Tibial nerve (tissue), 4 donors: ENCODE data around the gene TMCC1. TPM values are rescaled to one million over a fixed set of nuclear protein-coding genes. Genes with fewer than 3 reads are reported as not detected.

Source experiments
- DNase-seq, 2 donors: peaks; one replicate each; pipeline ENCODE4 v3.0.0-alpha.2; 2019; ENCODE audit warnings: low spot score in 2 of 2
- H3K27ac ChIP-seq, 4 donors: fragments of 200-600 bp; sonication (generic) in 3 of 4; one replicate each; pipeline ENCODE4 v1.5.1; 2017 to 2019; ENCODE audit warnings: mild to moderate bottlenecking in 1 of 4
- H3K27me3 ChIP-seq, 2 donors: fragments of 200-600 bp; sonication (generic) in 1 of 2; one replicate each; pipeline versions ENCODE4 v1.5.1 to v1.6.0; 2017 to 2019
- H3K36me3 ChIP-seq, 3 donors: fragments of 200-600 bp; sonication (generic); one replicate each; pipeline ENCODE4 v1.5.1; 2018 to 2019
- H3K4me1 ChIP-seq, 4 donors: fragments of 200-600 bp; sonication (generic) in 3 of 4; one replicate each; pipeline ENCODE4 v1.5.1; 2017 to 2019
- H3K4me3 ChIP-seq, 4 donors: fragments of 200-600 bp; sonication (generic) in 3 of 4; one replicate each; pipeline ENCODE4 v1.5.1; 2017 to 2019; ENCODE audit warnings: mild to moderate bottlenecking in 1 of 4, moderate library complexity in 1 of 4
- H3K9me3 ChIP-seq, 4 donors: fragments of 200-600 bp; sonication (generic) in 3 of 4; one replicate each; pipeline ENCODE4 v1.5.1; 2017 to 2019
- CTCF ChIP-seq, 5 experiments: fragments of 200-600 bp in 3 of 5; fragments of 450-650 bp in 2 of 5; sonication (generic) in 3 of 5; IDR thresholded peaks; one replicate each; pipeline ENCODE4 v1.5.1; 2016 to 2019; ENCODE audit warnings: antibody characterized with exemption in 5 of 5, mild to moderate bottlenecking in 3 of 5, moderate library complexity in 2 of 5
- EP300 ChIP-seq, 2 donors: sonication (generic); formaldehyde crosslinking; IDR thresholded peaks; one replicate each; pipeline ENCODE4 v1.6.1; 2017; ENCODE audit warnings: antibody characterized with exemption in 2 of 2, mild to moderate bottlenecking in 1 of 2
- POLR2A ChIP-seq, 2 donors: fragments of 450-650 bp; IDR thresholded peaks; one replicate each; pipeline ENCODE4 v1.6.1; 2017; ENCODE audit warnings: antibody characterized with exemption in 2 of 2, mild to moderate bottlenecking in 2 of 2, moderate library complexity in 2 of 2
- WGBS, 2 donors: methylation state at CpG; one replicate each; pipeline ENCODE4 v1.1.5; 2018; 5-methylcytosine and 5-hydroxymethylcytosine counted together
- total RNA-seq, 4 donors: library from RNA; depleted of rRNA; stranded (reverse); fragments of >200 nt; gene quantifications; one replicate each; pipeline ENCODE4 v1.1.0, GENCODE V29; 2016

Gene TMCC1
- total RNA-seq, 4 donors from 2014 or later: 19.9 to 27.9 (median 23.1) TPM

- TF ChIP-seq EP300 (IDR thresholded peaks at IDR 0.05) (no peak), POLR2A (IDR thresholded peaks at IDR 0.05) (no peak), CTCF (IDR thresholded peaks at IDR 0.05) (no peak)
- no peak for DNase-seq
- Histone ChIP-seq H3K9me3 (no peaks in the 10 kb centered on the region), H3K27me3 (no peaks in the 10 kb centered on the region), H3K27ac (no peak overlapping the region), H3K36me3 (no peaks in the 10 kb centered on the region), H3K4me3 (no peak overlapping the region), H3K4me1 (peaks cover 0 to 41% (median 9%) of the 10 kb centered on the region in 4 donors)
- 68 to 86% methylated on average over 1 of the region's 1 CpG for WGBS, 2 donors
Observed at GRCh38 chr3:129663045-129663446, 230.5 kb downstream of the TMCC1 start.

- 66 to 71% methylated on average over 4 of the region's 4 CpGs for WGBS, 2 donors
- Histone ChIP-seq H3K4me3 (no peak overlapping the region), H3K9me3 (no peaks in the 10 kb centered on the region), H3K36me3 (no peaks in the 10 kb centered on the region), H3K27me3 (no peaks in the 10 kb centered on the region), H3K27ac (no peak overlapping the region), H3K4me1 (peaks cover 0 to 50% (median 13%) of the 10 kb centered on the region in 4 donors)
- TF ChIP-seq CTCF (IDR thresholded peaks at IDR 0.05) (no peak), EP300 (IDR thresholded peaks at IDR 0.05) (no peak), POLR2A (IDR thresholded peaks at IDR 0.05) (no peak)
- no peak for DNase-seq
Observed at GRCh38 chr3:129662191-129662608, 231.3 kb downstream of the TMCC1 start.

- DNase-seq: no peak
- Histone ChIP-seq H3K36me3 (no peaks in the 10 kb centered on the region), H3K4me1 (peaks cover 0 to 54% (median 15%) of the 10 kb centered on the region in 4 donors), H3K27me3 (no peaks in the 10 kb centered on the region), H3K27ac (no peak overlapping the region), H3K4me3 (no peak overlapping the region), H3K9me3 (no peaks in the 10 kb centered on the region)
- WGBS, 2 donors: 81 to 97% methylated on average over 1 of the region's 1 CpG
- no peak for TF ChIP-seq EP300 (IDR thresholded peaks at IDR 0.05)
- TF ChIP-seq CTCF (IDR thresholded peaks at IDR 0.05): no peak
Observed at GRCh38 chr3:129661766-129662165, 231.7 kb downstream of the TMCC1 start.

- Histone ChIP-seq H3K36me3 (no peaks in the 10 kb centered on the region), H3K27ac (peak overlapping the region in 1 of 4 donors; percentile 18), H3K4me3 (no peak overlapping the region), H3K27me3 (no peaks in the 10 kb centered on the region), H3K4me1 (peaks cover 0 to 37% (median 14%) of the 10 kb centered on the region in 4 donors), H3K9me3 (no peaks in the 10 kb centered on the region)
- TF ChIP-seq POLR2A (IDR thresholded peaks at IDR 0.05): no peak
- no peak for TF ChIP-seq EP300 (IDR thresholded peaks at IDR 0.05)
- no peak for TF ChIP-seq CTCF (IDR thresholded peaks at IDR 0.05)
- WGBS, 2 donors: 40 to 54% methylated on average over 4 of the region's 4 CpGs
- DNase-seq: no peak
Observed at GRCh38 chr3:129658110-129658843, 235.2 kb downstream of the TMCC1 start.

- H3K27me3 ChIP-seq: no peaks in the 10 kb centered on the region
- no peak overlapping the region for H3K4me3 ChIP-seq
- no peaks in the 10 kb centered on the region for H3K9me3 ChIP-seq
- peak overlapping the region in 1 of 4 donors; percentile 18 for H3K27ac ChIP-seq
- H3K36me3 ChIP-seq: no peaks in the 10 kb centered on the region
- DNase-seq: no peak
- TF ChIP-seq EP300 (IDR thresholded peaks at IDR 0.05) (no peak), CTCF (IDR thresholded peaks at IDR 0.05) (no peak), POLR2A (IDR thresholded peaks at IDR 0.05) (no peak)
- WGBS, 2 donors: 80 to 82% methylated on average over 2 of the region's 2 CpGs
- peaks cover 0 to 31% (median 11%) of the 10 kb centered on the region in 4 donors for H3K4me1 ChIP-seq
Observed at GRCh38 chr3:129657261-129658046, 236.1 kb downstream of the TMCC1 start.
